AG20443 (cell line): ENCODE data around the gene METTL6.
"Not testable (repeated sequence)": the region's sequence is repeated elsewhere in the genome, so short reads cannot be mapped to it uniquely, and the experiment has no call there.

Experiments used
- DNase-seq: peaks from one replicate; pipeline ENCODE4 v3.0.0; 2012; ENCODE audit warnings: low spot score, mixed read lengths

METTL6 gene

GRCh38 chr3:15451216-15452113 is 24.1 kb upstream of the METTL6 start:
- no peak for DNase-seq

- DNase-seq = no peak
Observed at GRCh38 chr3:15450438-15451215, 23.3 kb upstream of the METTL6 start.

GRCh38 chr3:15449489-15450224 is 22.3 kb upstream of the METTL6 start:
- DNase-seq = no peak

GRCh38 chr3:15443826-15444524 is 16.6 kb upstream of the METTL6 start:
- DNase-seq = peak; percentile 22

GRCh38 chr3:15440891-15441290 is 13.5 kb upstream of the METTL6 start:
- no peak for DNase-seq

GRCh38 chr3:15439476-15439875 is 12.1 kb upstream of the METTL6 start:
- no peak for DNase-seq

- DNase-seq = peak; percentile 71
Observed at GRCh38 chr3:15438983-15439382, 11.6 kb upstream of the METTL6 start.

- no peak for DNase-seq
Observed at GRCh38 chr3:15436246-15436645, 8.9 kb upstream of the METTL6 start.

GRCh38 chr3:15434756-15435155 is 7.4 kb upstream of the METTL6 start:
- DNase-seq = no peak

- DNase-seq = no peak
Observed at GRCh38 chr3:15433531-15433930, 6.2 kb upstream of the METTL6 start.

- DNase-seq = no peak
Observed at GRCh38 chr3:15431256-15431837, 4.0 kb upstream of the METTL6 start.

GRCh38 chr3:15430624-15431023 is 3.3 kb upstream of the METTL6 start:
- DNase-seq = no peak

- no peak for DNase-seq
Observed at GRCh38 chr3:15429080-15429479, 1.7 kb upstream of the METTL6 start.

- DNase-seq = peak; percentile 58
Observed at GRCh38 chr3:15428539-15428938, 1.2 kb upstream of the METTL6 start.

GRCh38 chr3:15427981-15428380 is 637 bp upstream of the METTL6 start:
- peak; percentile 22 for DNase-seq

GRCh38 chr3:15426579-15427118 is 695 bp downstream of the METTL6 start:
- no peak for DNase-seq

GRCh38 chr3:15420871-15421270 is 6.5 kb downstream of the METTL6 start:
- no peak for DNase-seq

GRCh38 chr3:15410966-15411365 is 16.4 kb downstream of the METTL6 start:
- not testable (repeated sequence) for DNase-seq

GRCh38 chr3:15409774-15410173 is 17.6 kb downstream of the METTL6 start:
- DNase-seq = no peak

GRCh38 chr3:15409239-15409638 is 18.1 kb downstream of the METTL6 start:
- DNase-seq = no peak

- peak; percentile 62 for DNase-seq
Observed at GRCh38 chr3:15405448-15406050, 21.8 kb downstream of the METTL6 start.
